MM.1S (cell line): Measurements from ENCODE around the gene SLC35F3.

Source experiments
- EZH2 ChIP-seq: fragments of 300-600 bp; sonication (generic); optimal IDR thresholded peaks from 2 replicates; pipeline ENCODE3; 2017; ENCODE audit warnings: low read depth, mild to moderate bottlenecking, antibody characterized with exemption, low read length, mixed read lengths
- TF ChIP-seq, protein P1 (sequence below): fragments of 300-600 bp; sonication (generic); IDR thresholded peaks from 2 replicates; pipeline ENCODE4 v1.5.1; 2016; ENCODE audit warnings: antibody characterized with exemption, low read length, mixed read lengths

DNA sequence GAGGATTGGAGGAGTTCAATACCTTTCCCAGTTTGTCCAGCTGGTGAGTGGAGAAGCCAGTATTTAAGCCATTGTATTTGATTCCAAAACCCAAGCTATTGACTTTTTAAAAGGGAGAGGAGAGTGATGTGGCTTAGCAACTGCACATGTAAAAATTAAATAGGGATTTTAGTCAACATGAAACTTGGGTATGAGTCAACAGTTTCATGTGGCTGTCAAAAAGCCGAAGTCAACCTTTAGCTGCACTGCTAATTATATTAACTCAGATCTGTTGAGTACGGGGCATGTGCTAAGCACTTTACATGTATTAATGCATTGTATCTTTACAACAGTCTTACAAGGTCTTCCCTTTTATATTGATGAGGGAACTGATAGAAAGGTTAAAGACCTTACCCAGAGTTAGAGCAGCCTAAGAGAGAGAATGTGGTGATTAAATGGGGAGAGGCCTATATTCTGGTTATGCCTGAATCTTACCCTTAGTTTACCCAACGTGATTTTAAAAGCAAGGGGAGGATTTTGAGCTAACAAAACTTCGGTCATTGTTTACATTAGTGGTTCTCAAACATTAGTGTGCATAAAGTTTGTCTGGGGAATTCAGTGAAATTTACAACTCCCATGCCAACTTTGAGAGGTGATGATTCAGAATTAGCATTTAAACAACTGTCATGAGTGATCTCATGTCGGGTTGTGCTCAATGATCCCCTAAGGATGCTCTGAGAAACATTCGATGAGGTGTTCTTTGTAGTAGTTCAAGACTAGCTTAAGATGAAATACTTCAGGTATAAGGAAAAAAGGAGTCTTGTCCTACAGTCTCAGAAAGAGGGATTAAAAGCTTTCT, 6.9 kb upstream of the SLC35F3 start:
- TF ChIP-seq, protein P1, sequence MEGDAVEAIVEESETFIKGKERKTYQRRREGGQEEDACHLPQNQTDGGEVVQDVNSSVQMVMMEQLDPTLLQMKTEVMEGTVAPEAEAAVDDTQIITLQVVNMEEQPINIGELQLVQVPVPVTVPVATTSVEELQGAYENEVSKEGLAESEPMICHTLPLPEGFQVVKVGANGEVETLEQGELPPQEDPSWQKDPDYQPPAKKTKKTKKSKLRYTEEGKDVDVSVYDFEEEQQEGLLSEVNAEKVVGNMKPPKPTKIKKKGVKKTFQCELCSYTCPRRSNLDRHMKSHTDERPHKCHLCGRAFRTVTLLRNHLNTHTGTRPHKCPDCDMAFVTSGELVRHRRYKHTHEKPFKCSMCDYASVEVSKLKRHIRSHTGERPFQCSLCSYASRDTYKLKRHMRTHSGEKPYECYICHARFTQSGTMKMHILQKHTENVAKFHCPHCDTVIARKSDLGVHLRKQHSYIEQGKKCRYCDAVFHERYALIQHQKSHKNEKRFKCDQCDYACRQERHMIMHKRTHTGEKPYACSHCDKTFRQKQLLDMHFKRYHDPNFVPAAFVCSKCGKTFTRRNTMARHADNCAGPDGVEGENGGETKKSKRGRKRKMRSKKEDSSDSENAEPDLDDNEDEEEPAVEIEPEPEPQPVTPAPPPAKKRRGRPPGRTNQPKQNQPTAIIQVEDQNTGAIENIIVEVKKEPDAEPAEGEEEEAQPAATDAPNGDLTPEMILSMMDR: no peak
- TF ChIP-seq EZH2: no peak
